Activated T-cell treated with anti-CD3 and anti-CD28 coated beads for 24 hours (primary cell): ENCODE measurements around the gene HIVEP3.

Experiments used
- DNase-seq: peaks from one replicate; pipeline ENCODE4 v3.0.0-alpha.2; 2020; ENCODE audit warnings: low read depth

The HIVEP3 gene

DNA sequence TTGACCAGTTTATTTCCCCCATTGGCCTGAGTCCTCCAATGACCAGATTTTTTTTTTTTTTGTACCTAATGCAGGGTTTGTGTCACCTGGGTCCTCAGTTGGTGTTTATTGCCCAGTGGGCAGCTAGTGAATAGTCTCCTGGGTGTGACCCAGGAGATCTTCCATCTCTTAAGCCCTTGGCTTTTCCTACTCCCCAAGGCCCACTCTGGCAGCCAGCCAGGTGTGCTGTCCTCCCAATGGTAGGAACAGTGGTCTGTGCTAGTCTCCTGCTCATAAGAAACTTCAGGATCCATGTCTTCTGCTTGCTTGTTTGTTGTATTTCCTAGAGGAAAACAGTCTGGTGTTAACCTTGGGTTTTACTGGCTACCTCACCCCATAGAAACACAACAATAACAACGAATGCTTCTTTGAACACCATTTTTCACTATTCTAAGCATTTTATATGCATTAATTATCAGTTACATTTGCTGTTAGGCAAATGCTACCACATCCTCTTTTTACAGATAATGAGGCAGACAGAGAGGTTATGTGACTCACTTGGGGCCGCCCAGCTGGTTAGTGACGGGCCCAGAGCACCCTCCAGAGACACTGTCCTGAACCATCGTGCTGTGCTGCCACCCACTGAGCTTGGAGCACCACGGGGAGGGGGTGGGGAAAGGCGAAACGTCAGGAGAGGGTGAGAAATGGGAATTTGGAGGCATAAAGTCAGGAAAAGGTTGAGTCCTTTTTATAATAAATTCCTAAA, 107.5 kb downstream of the HIVEP3 start:
- DNase-seq = peak; percentile 45

DNA sequence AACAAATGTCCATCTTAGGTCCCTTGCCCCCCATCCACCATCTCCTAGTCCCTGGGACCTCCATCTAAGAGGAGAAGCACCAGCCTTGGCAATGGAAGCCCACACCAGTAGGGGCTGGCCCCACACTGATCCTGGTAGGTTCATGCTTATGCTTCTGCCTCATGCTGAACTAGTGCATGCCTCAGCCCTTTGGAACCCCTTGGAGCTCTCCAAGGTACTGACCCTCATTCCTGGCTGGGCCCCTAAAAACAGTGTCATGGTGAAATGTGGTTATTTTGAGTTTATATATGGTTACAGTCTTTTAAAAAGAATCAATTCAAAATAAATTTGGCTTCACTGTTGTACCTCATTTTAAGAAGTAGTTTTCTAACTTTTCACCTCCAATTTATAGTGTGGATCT, 108.3 kb downstream of the HIVEP3 start:
- DNase-seq = no peak

DNA sequence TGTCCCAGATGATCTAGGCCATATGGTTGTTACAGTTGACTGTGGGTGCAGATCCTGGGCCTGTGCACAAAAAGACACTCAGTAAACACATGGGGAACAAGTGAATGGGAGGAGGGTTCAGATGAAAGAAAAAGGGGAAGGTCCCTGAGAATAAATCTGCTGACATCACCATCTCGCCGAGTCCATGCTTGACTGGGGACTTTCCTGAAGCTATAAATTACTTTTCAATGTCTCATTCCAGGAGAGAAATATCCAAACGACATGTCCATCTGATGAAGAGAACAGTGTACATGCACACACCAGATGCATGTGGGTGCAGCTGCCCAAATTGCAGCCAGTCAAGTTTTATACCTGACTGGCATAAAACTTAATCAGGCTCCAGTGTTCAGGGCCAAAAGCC, 109.0 kb downstream of the HIVEP3 start:
- DNase-seq = no peak

DNA sequence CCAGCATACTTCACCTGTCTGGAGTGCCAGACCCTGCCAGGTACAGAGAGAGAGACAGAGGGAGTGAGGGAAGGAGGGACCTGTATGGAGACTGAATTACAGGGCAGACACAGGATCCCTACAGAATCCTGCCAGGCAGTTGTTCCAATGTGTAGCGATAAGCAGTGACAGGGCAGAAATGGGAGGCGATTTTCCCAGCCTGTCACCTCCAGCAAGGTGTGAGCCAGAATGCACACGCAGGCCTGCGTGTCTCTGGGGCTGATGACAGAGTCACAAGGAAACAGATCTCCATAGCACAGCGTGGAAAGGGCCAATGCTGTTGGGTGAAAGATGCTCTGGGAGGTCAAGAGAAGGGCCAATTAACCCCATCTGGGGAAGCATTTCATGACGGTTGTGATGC, 111.3 kb downstream of the HIVEP3 start:
- DNase-seq = no peak

DNA sequence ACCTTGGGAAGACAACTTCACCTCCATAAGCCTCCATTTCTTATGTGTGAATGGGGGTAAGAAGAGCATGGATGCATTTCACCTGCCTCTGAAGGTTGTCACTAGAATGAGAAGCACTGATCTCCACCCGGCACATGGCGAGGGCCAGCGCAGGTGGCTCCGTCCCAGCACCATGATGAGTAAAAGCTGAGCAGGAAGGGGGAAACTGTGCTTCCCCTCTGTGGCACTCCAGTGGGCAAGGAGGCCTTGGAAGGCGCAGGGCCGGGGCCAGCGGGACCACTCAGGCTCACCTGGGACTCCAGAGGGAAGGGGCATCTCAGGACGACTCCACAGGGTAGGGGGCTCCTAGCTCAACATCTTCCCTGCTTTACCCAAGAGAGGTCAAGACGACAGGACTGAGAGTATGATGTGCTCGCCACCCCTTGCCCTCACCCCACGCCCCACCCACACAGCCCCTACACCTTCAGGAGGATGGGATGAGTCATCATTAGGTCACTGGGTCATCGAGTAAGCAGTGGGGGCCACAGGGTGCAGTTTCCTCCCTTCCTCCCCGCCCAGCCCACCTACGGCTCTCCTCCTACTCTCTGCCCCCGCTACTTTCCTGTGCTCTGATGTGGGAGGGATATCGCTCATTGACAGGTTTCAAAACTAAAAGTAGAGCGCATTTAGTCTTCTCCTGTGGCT, 112.1 kb downstream of the HIVEP3 start:
- peak; percentile 55 for DNase-seq

DNA sequence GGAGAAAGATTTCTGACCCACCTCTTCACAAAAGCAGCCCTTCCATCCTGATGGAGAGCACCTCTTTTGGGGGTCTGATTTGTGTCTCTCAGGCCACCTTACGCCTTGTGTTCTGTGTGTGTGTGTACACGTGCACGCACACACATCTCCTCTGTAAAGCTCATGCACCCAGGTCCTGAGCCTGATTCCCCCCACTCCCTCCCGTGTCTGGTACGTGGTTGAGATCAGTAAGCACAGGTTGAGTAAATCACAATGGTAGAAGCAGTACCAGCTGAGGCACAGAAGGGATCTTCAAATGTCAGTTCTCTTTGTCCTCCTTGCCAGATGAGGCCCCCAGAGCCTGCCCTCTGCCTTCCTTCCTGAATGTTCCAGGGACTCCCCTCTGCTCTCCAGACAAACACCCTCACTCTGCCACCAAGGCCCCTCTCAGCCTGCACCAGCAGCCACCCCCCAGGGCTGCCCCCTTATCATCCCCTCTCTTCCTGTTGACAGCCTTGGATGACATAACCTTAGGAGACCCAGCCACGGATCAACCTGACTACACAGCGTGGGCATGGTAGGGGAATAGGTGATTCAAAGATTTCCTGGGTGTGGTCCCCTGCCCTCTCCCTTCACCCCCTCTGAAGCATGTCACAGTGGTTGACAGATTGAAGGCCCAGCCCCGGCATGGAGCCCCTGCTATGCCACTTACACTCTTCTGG, 112.8 kb downstream of the HIVEP3 start:
- DNase-seq = peak; percentile 32

DNA sequence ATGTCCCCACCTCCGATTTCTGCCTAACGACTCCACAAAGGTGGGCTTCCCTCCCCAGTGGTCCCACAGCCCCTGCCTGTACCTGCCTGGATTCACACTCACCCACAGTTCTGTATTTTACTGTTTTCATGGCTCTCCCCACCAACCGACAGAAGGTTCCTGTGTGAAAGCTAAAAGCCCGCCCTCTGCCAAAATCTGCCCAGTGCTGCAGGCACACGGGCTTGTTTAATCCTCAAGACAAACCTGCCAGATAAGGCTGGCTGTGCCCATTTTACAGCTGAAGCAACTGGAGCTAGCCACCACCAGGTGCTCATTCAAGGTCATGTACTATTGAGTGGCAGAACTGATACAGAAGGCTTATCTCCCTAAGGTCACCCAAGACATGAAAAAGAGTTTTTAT, 114.5 kb downstream of the HIVEP3 start:
- DNase-seq = no peak

DNA sequence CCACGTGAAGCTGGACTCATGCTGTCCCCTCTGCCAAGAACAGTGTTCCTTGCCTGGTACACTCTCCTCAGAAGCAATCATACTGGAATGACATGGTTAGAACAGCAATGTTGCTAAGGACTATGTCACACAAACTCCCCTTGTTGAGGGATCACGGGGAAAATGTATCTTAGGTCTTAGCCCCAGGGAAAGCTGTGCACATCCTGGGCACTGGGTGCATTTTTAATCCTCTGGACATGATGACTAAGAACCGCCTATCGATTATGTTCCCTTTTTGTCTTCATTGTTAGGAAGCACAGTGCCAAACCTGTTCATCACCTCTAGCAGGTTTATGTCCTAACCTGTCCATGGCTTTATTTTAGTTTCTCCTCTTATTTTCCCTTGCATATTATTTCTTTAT, 115.1 kb downstream of the HIVEP3 start:
- DNase-seq = no peak

DNA sequence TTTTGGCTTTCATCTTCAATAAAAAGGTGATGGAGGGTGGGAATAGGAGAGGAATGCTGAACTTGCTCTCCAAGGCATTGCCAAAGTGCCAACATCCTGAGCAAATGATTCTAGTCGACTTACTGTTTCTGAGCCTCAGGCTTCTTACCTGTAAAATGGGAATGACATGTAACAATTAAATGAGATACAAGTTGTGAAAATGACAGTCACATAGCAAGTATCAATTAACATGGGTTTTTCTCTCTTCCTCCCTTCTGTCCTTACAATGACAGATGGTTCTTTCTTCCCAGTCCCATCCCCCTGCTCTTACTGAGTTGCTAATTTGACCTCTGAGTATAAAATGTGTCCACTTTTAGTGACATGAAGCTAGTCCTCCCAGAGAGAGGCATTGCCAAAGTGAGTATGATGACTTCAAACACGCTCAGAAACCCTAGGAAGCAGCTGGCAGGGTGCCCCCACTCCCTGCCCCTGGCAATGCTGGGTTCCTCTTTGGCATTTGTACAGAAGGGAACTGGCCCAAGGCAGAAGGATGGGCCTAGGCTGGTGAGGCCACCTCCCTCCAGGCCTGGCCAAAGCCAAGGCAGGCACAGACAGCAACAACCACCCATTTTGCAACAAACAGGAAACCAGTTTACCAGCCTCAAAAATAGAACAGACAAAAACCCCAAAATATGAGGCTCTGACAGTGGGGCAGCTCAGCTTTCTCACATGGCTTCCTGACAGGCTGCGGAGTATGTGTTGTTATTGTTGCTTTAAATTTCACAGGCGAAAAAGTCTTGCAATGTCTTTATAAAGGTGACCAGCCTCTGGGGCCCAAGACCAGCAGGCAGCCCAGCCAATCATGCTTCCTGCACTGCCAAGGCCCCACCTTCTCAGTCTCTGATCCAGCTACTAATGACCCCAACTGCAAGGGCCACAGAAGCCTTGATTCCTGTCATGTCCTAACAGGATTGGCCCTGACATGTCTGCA, 115.9 kb downstream of the HIVEP3 start:
- no peak for DNase-seq

DNA sequence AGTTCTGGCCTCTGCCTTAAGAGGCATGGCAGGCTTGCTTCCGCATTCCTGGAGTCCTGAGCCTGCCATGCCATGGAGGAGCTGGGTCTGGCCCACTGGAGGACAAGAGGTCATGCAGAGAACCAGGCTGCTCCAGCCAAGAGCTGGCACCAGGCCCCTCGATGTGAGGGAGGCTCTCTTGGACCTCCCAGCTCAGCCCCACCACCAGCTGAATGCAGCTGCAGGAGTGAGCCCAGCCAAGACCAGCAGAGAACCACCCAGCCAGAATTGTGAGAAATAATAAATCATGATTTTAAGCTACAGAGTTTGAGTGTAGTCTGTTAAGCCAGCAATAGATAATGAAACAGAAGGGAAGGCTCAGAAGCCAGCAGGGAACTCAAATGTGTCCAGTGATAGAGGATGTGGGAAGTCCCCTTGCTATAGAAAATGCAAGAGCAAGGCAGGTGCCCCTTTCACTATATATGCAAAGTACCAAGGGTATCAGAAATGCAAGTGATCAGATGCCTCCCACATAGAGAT, 118.4 kb downstream of the HIVEP3 start:
- no peak for DNase-seq

DNA sequence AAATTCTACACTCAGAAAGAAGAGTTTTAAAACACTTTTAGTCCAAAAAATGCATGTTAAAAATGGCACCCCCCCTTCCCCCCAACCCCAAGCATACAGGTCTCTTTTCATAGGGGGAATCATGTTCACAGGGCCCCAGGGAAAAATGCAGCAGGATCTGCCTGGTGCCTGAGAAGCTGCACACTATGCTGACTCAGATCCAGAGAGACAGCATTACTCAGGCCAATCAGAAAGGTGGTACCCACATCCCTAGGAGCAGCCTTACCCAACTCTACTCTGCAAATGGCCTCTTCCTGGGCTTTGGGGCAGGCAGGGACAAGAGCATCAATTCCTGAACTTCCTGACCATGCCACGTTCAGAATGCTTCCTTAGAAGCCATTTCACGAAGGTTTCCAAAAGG, 119.0 kb downstream of the HIVEP3 start:
- DNase-seq = no peak

DNA sequence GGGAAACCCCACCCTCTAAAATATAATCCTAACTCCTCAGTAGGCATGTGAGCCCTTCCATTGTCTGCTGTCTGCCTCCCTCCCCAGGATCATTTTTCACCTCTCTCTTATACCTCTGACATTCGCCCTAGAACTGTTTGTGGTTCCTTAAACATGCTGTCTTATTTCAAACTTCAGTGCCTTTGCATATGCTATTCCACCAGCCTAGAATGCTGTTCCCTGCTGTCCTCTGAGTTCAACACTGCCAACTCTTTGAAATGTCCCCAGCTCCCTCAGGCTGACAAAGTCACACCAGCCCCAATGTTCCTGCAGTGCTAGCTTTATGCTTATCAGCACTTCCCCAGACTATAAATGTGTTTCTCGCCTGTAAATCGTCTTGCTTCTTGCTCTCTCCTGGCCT, 119.5 kb downstream of the HIVEP3 start:
- DNase-seq = no peak

DNA sequence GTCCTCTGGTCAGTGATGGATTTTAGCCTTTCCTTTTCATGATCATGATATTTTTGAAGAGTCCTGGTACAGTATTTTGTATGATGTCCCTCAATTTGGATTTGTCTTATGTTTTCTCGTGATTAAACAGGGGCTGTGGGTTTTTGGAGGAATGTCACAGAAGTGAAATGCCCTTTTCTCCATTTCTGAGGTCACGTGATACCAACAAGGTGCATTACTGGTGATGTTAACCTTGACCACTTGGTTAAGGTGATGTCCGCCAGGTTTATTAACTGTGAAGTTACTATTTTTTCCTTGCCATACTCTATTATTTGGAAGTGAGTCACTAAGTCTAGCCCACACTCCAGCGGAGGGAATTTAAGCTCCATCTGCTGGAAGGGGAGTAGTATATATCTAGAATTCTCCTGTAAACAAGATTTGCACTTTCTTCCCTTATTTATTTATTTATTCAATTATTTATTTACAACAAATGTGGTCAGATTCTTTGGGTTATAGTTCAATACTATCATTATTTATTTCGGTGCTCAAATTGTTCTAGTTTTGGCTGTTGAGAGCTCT, 123.4 kb downstream of the HIVEP3 start:
- DNase-seq = no peak

DNA sequence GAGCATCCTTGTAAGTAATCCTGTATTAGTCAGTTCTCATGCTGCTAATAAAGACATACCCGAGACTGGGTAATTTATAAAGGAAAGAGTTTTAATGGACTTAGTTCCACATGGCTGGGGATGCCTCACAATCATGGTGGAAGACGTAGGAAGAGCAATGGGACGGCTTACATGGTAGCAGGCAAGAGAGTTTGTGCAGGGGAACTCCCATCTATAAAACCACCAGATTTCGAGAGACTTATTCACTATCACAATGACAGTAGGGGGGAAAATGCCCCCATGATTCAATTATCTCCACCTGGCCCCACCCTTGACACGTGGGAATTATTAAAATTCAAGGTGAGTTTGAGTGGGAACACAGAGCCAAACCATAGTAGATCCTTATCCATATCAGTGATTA, 124.7 kb downstream of the HIVEP3 start:
- DNase-seq = no peak

DNA sequence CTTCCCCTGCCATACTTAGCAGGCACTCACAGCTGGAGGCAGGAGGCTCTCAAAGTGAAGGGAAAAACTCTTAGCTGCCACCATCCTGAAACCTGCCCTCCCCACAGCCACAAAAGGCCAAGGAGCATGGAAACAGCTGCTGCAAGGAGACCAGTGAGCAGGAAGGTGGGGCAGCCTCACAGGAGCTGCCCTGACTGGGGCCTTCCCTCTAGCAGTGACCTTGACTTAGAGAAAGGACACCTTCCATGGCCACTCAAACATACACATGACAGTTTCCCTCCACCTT, 126.3 kb downstream of the HIVEP3 start:
- no peak for DNase-seq

DNA sequence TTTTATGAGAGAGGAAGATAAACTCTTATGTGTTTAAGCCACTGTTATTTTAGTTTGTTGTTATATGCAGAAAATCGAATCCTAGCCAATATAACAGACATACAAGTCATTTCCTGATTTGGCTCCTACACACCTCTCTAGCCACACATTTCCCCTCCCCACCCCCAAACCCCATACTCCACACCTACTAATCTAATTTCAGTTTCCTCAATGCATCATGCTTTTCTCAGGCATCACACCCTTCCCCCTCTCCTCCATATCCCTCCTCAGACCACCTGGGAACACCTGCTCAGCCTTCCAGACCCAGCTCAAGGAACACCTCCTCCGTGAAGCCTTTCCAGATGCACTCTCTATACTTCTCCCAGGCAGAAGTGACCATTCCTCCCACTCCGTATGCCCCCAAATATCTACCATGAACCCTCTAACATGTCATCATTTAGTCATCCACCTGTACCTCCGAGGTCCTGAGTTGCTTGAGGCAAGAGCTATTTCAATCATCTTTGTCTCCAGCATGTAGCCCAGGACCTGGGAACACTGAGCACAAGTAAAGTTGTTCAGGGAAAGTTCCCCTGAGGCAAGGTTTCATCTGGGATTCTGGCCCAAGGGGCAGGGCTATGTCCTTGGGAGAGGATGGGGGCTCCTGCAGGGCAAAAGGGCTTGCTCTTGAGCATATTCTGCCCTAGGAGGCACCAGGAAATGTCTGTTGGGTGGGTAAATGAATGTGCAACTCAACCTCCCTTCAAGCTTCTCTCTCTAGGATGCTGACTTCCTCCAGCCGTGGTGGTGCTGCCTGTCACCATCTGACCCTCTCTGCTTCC, 126.8 kb downstream of the HIVEP3 start:
- DNase-seq = peak; percentile 42

DNA sequence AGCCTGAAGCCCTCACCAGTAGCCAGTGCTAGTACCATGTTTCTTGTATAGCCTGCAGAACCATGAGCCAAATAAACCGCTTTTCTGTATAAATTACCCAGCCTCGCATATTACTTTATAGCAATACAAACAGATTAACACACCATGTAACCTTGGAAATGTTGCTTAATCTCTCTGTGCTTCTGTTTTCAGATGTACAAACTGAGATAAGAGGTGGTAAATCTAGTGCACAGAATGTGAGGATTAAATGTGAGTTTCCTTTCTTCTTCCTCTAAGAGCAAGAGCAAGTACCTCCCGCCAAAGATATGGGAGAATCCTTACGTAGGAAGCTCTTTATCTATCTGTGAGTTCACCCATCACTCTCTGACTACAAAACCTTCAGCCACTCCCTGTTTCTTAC, 128.4 kb downstream of the HIVEP3 start:
- no peak for DNase-seq

DNA sequence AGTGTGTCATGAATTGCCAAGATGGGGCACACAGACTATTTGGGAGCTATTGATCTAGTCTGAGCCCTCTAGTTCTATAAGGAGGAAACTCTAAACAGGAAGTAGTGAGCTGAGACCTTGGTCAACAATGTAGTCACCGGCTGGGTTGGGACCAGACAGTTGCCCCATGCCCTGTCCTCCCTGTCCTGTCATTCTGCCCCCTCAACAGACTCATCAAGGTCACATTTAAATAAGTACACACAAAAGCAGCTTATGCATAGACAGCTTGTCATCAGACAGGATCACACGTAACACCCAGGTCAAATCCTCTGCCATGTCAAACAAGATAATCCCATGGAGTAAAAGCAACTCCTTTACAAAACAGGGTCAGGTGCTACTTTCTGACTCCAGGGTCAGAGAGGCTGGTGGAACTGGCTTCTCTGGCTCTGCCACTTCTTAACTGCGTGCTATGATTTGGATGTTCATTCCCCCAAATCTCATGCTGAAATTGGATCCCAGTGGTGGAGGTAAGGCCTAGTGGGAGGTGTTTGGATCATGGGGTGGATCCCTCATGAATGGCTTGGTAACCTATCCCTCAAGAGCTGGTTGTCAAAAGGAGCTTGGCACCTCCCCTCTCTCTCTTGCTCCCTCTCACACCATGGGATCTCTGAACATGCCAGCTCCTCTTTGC, 128.9 kb downstream of the HIVEP3 start:
- DNase-seq = no peak

DNA sequence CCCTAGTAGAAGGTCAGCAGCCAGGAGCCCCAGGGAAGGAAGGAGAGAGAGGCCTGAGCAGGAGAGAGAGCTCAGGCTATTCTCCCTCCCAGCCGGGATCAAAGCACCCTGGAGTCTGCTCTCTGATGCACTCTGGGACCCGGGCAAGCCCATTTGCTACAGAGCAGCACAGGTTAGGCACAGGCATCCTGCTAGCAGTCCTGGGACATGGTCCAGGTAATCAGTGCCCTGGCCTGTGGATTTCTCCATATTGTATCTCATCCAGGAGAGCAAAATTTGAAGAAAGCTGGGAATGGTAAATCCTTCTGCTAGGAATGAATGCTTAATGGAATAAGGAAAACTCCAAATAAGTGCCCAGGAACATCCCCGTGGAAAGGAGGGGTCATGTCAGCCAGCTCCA, 130.3 kb downstream of the HIVEP3 start:
- no peak for DNase-seq

DNA sequence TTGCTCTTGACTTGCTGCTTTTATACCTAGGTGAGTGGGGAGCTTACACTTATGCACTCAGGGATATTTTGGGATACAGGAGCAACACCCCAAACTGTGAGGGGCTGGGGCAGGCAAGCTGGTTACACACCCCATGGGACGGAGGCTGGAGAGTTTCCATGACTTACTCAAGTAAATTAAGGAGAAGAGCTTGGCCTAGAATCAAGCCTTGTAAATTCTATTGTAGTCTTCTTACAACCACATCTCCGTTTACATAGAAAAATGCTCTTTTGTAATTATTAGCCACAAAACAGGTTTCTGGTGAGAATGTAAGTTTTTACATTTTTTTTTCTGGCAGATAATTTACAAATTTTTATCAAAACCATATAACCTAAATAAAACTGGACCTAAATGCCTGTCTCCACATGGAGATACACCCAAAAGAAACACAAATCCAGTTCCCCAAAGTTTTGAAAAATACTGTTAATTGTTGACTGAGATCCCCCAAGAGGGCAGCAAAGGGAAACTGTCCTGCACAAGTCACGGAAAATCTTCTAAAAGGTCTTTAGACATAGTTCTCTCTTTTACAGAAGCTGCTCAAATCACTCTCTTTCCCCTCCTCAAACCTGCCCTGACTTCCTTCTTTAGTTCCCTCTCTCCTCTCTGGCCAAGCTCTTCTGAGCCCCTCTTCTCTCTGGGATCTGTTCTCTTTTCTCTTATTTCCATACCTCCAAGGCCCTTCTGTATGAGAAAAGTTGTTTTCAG, 134.0 kb downstream of the HIVEP3 start:
- no peak for DNase-seq
